Lung (tissue), 12 donors: ENCODE measurements around the gene PSEN2. TPM values are rescaled to one million over a fixed set of nuclear protein-coding genes. Genes with fewer than 3 reads are reported as not detected.
A peak's percentile ranks its signal among the peaks of the same experiment; 100 is the strongest.

Source experiments
- ATAC-seq: fragments of 200-7000 bp; cut with Tn5 transposase; one replicate; pipeline ENCODE4 v1.9.1; 2020; ENCODE audit warnings: moderate number of reproducible peaks; ENCODE audit not compliant: insufficient read depth, low FRiP score
- DNase-seq, 3 donors: peaks; one replicate each; pipeline ENCODE4 v3.0.0-alpha.2; 2013 to 2017
- H3K27ac ChIP-seq, 2 donors: one replicate each; pipeline ENCODE4 v1.5.1; 2013; ENCODE audit warnings: mild to moderate bottlenecking in 2 of 2, moderate library complexity in 2 of 2, control low read depth in 1 of 2, inconsistent platforms in 1 of 2, low read depth in 1 of 2, low read length in 1 of 2
- H3K27me3 ChIP-seq, 3 donors: one replicate each; pipeline ENCODE4 v1.5.1; 2013; ENCODE audit warnings: low read length in 2 of 3; ENCODE audit not compliant: control insufficient read depth in 3 of 3, insufficient read depth in 3 of 3
- H3K36me3 ChIP-seq, 4 donors: one replicate each; pipeline ENCODE4 v1.5.1; 2013; ENCODE audit warnings: low read length in 4 of 4, mild to moderate bottlenecking in 1 of 4, moderate library complexity in 1 of 4; ENCODE audit not compliant: control insufficient read depth in 4 of 4, insufficient read depth in 4 of 4
- H3K4me1 ChIP-seq, 5 donors: one replicate each; pipeline ENCODE4 v1.5.1; 2013; ENCODE audit warnings: low read length in 5 of 5, mild to moderate bottlenecking in 2 of 5, moderate library complexity in 1 of 5; ENCODE audit not compliant: control insufficient read depth in 5 of 5, insufficient read depth in 5 of 5
- H3K4me3 ChIP-seq: one replicate; pipeline ENCODE4 v1.5.1; 2013; ENCODE audit warnings: mild to moderate bottlenecking, control low read depth, moderate library complexity
- H3K9ac ChIP-seq, 2 donors: one replicate each; pipeline ENCODE4 v1.5.1; 2013; ENCODE audit warnings: low read length in 2 of 2, control low read depth in 1 of 2; ENCODE audit not compliant: insufficient read depth in 1 of 2
- H3K9me3 ChIP-seq, 4 donors: one replicate each; pipeline ENCODE4 v1.5.1; 2013; ENCODE audit warnings: low read length in 3 of 4, mild to moderate bottlenecking in 1 of 4, moderate library complexity in 1 of 4; ENCODE audit not compliant: control insufficient read depth in 4 of 4, insufficient read depth in 3 of 4
- CTCF ChIP-seq: IDR thresholded peaks from 2 replicates; pipeline ENCODE4 v1.5.1; 2012; ENCODE audit warnings: mild to moderate bottlenecking; ENCODE audit errors: control extremely low read depth, extremely low read depth
- WGBS, 2 donors: extraction: QIAGEN DNeasy Blood & Tissue Kit; methylation state at CpG; one replicate each; pipeline ENCODE4 v1.1.7; 2013; 5-methylcytosine and 5-hydroxymethylcytosine counted together
- polyA plus RNA-seq, 2 donors: library from polyadenylated mRNA; stranded (reverse); fragments of 200-250 nt; gene quantifications; one replicate each; pipeline ENCODE4 v1.2.1, GENCODE V29; 2013
- total RNA-seq, 2 donors: library from RNA; depleted of rRNA in 1 of 2; stranded (reverse); fragments of >200 nt in 1 of 2; gene quantifications; one replicate each; pipeline ENCODE4 v1.2.1, GENCODE V29; 2014 to 2021
- donor health status: control.
- donor health status: control.
- donor health status: Bipolar disorder and iron deficiency.
- donor health status: healthy.
- donor health status: DM: yes; HTN: yes; CAD: no.

The PSEN2 gene
- total and polyA plus RNA-seq, 4 donors = 16.4 to 28.1 (median 18.7) TPM

DNA sequence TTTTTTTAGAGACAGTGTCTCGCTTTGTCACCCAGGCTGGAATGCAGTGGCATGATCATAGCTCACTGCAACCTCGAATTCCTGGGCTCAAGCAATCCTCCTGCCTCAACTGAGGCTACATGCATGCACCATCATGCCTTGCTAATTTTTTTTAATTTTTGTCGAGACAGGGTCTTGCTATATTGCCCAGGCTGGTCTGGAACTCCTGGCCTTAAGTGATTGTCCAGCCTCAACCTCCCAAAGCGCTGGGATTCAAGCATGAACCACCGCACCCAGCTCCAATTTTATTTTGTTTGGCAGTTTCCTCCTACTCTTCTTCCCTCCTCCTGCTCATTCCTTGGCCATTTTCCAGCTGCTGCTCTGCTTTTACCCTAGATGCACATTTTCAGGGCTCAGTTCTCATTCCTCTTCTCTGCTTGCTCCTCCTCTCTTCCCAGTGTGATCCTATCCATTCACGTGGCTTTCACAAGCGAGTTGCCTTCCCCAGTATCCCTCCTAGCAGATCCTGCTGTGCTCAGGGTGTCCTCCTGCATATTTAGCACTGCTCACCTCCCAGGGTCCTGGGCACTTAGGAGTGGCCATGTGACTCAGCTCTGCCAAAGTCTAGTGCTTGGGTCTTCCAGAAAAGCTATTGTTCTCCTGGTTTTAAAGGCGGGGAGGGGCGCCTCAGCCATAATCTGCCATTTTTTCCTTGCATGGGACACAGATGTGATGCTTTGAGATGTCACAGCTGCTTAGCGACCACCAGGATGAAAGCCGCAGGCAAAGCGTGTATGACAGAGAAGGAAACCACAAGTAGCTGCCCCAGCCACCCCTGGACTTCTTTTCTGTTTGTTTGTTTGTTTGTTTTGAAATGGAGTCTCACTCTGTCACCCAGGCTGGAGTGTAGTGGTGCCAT is 33.7 kb downstream of the PSEN2 start:
- H3K9ac ChIP-seq = no peak overlapping the region
- H3K9me3 ChIP-seq = no peaks in the 10 kb centered on the region
- no peak for TF ChIP-seq CTCF
- no peaks in the 10 kb centered on the region for H3K27me3 ChIP-seq
- H3K36me3 ChIP-seq = peaks cover 0 to 13% (median 0%) of the 10 kb centered on the region in 4 donors
- ATAC-seq = no peak
- H3K27ac ChIP-seq = no peak overlapping the region
- 81 to 85% methylated on average over 12 of the region's 12 CpGs for WGBS, 2 donors
- peak; percentile 83 to 89 (median 88) for DNase-seq
- no peak overlapping the region for H3K4me3 ChIP-seq
- H3K4me1 ChIP-seq = peaks cover 0 to 13% (median 3%) of the 10 kb centered on the region in 5 donors

DNA sequence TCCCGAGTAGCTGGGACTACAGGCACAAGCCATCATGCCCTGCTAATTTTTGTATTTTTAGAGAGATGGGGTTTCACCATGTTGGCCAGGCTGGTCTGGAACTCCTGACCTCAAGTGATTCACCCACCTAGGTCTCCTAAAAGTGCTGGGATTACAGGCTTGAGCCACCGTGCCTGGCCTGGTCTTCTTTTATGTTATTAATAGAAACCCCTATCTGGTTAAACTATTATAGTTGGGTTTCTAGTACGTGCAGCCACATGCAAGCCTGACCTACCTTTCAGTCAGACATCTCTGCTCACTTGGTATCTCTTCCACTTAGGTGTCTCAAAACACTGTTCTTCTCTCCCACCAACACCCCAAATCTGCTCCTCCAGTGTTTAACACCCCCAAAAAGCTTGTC is 34.4 kb downstream of the PSEN2 start:
- 91 to 97% methylated on average over 3 of the region's 3 CpGs for WGBS, 2 donors
- TF ChIP-seq CTCF = no peak
- H3K4me3 ChIP-seq = no peak overlapping the region
- H3K9me3 ChIP-seq = no peaks in the 10 kb centered on the region
- no peak overlapping the region for H3K9ac ChIP-seq
- no peak for DNase-seq
- H3K36me3 ChIP-seq = peaks cover 0 to 10% (median 0%) of the 10 kb centered on the region in 4 donors
- no peak overlapping the region for H3K27ac ChIP-seq
- H3K4me1 ChIP-seq = peaks cover 0 to 13% (median 3%) of the 10 kb centered on the region in 5 donors
- ATAC-seq = no peak
- H3K27me3 ChIP-seq = no peaks in the 10 kb centered on the region

- TF ChIP-seq CTCF = no peak
- 96 to 97% methylated on average over 10 of the region's 10 CpGs for WGBS, 2 donors
- Histone ChIP-seq H3K4me1 (peaks cover 0 to 9% (median 2%) of the 10 kb centered on the region in 5 donors), H3K9ac (no peak overlapping the region), H3K36me3 (peaks cover 0 to 2% (median 0%) of the 10 kb centered on the region in 4 donors), H3K9me3 (no peaks in the 10 kb centered on the region), H3K4me3 (no peak overlapping the region), H3K27me3 (no peaks in the 10 kb centered on the region), H3K27ac (no peak overlapping the region)
- ATAC-seq (no peak), DNase-seq (no peak)
Measured at GRCh38 chr1:226908419-226908818, 38.0 kb downstream of the PSEN2 start.
